GM18508 (cell line): ENCODE results near the gene IGSF9.

ENCODE experiments used
- ATAC-seq: cut with Tn5 transposase; IDR thresholded peaks from one replicate; pipeline ENCODE4 v1.9.1; 2021; ENCODE audit warnings: moderate number of reproducible peaks; ENCODE audit not compliant: insufficient read depth, unreplicated experiment

Gene IGSF9

GRCh38 chr1:159879977-159880376, 65.4 kb downstream of the IGSF9 start:
- ATAC-seq, result no peak

GRCh38 chr1:159879136-159879535, 66.3 kb downstream of the IGSF9 start:
- ATAC-seq, result no peak

- ATAC-seq, result no peak
These were observed 67.5 kb downstream of the IGSF9 start for GRCh38 chr1:159877695-159878444.
